ENCODE data around the gene EEF1A2.

The EEF1A2 gene

DNA sequence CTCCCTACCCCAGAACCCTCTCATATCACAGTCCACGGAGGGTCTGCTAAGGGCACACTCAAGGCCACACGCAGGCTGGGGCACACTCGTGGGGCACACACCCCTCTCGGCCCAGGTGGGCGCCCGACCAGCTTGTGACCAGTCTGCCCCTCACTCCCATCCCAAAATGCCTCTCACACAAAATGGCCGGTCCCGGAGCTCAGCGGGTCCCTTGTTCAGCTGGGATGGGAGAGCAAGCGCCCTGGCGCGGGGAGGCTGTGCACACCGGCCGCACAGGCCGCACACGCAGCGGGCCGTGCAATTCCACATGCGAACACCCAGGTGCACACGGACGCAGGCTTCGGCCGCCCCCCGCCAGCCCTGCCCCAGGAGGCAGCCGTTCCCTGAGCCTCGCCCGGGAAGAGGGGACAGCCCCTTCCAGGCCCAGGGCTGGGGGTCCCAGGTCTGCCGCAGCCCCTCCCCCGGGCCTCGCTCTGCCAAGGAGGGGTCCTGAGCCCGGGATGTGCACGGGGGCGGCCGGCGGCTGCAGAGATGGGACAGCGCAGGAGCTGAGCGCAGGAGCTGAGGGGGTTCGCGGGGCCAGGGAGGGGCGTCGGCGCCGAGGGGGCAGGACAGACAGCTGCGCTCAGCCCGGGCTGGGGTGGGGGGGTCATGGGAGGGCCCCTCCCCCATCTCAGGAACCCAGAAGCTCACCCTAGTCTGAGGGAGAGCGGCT, 27.7 kb downstream of the EEF1A2 start:
- no peak for DNase-seq (ENCODE audit: low read depth, low spot score)
- TF ChIP-seq CTCF (IDR thresholded peaks at IDR 0.05; ENCODE audit: insufficient read depth, low read length, missing control alignments): no peak
- no peak overlapping the region for H3K4me3 ChIP-seq (ENCODE audit: low read depth, low read length)
- CTCF ChIA-PET: interaction anchor here (1.0 kb wide), 1 partner anchor 162 kb away, joined by 3 read pairs; no protein-coding TSS in a partner anchor
- POLR2A ChIA-PET: no interaction called here

DNA sequence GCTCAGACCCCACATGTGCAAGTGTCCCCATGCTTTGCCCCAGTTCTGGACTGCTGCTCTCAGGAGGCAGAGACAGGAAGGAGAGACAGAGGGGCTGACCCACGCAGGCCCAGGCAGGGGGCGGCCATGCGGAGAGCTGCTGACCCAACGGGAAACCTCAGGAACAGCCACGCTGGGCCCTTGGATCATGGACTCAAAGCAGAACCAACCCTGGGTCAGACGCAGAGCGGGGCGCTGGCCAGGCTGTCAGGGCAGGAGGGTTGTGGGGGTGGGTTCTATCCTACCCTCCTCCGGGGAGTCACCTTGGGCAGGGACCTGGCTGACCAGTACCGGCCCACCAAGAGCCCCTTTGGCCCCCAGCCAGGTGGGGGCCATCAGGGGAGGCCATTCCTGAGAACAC, 28.5 kb downstream of the EEF1A2 start:
- ChIA-PET POLR2A (no interaction called here), CTCF (interaction anchor here (1.2 kb wide), 1 partner anchor 26 kb away, joined by 4 read pairs; no protein-coding TSS in a partner anchor)
- TF ChIP-seq CTCF (IDR thresholded peaks at IDR 0.05; ENCODE audit: insufficient read depth, low read length, missing control alignments): no peak
- DNase-seq (ENCODE audit: low read depth, low spot score): no peak
- H3K4me3 ChIP-seq (ENCODE audit: low read depth, low read length): no peak overlapping the region

GRCh38 chr20:63469713-63470101, 29.2 kb downstream of the EEF1A2 start:
- POLR2A ChIA-PET: no interaction called here
- DNase-seq (ENCODE audit: low read depth, low spot score): no peak
- no peak for TF ChIP-seq CTCF (IDR thresholded peaks at IDR 0.05; ENCODE audit: insufficient read depth, low read length, missing control alignments)
- no peak overlapping the region for H3K4me3 ChIP-seq (ENCODE audit: low read depth, low read length)
- CTCF ChIA-PET: interaction anchor here (1.2 kb wide), 1 partner anchor 27 kb away, joined by 4 read pairs; no protein-coding TSS in a partner anchor

DNA sequence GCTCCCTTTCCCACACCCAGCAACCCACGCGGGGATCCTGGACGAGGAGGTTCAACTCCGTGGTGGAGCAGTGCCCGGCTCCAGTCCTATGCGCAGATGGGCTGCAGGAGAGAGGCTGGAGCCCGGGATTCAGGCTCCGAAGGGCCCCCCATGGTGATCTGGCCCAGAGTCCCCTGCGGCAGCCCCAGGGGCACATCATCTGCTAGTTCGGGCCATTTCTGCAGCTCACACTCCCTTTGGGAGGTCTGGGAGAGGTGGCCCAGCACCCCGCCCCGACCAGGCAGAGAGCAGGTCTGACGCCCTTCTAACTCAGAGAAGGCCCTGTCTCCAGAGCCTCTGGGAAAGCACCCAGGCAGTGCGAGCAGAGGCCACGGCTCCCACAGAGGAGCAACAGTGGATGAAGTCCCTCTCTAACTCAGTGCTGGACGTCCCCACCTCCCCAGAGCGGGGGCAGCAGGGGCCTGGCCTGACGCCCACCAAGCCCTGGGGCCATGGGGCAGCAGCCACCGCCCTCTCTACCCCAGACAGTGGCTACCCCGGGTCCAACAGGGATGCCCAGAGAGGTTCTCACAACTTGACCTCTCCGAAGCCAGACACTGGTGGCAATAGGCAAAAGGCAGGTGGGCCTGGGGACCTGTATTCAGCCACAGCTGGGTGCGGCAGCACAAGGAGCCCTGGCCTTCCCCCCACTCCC, 29.7 kb downstream of the EEF1A2 start:
- CTCF ChIA-PET: no interaction called here
- no peak for DNase-seq (ENCODE audit: low read depth, low spot score)
- TF ChIP-seq CTCF (IDR thresholded peaks at IDR 0.05; ENCODE audit: insufficient read depth, low read length, missing control alignments): no peak
- POLR2A ChIA-PET: no interaction called here
- no peak overlapping the region for H3K4me3 ChIP-seq (ENCODE audit: low read depth, low read length)

DNA sequence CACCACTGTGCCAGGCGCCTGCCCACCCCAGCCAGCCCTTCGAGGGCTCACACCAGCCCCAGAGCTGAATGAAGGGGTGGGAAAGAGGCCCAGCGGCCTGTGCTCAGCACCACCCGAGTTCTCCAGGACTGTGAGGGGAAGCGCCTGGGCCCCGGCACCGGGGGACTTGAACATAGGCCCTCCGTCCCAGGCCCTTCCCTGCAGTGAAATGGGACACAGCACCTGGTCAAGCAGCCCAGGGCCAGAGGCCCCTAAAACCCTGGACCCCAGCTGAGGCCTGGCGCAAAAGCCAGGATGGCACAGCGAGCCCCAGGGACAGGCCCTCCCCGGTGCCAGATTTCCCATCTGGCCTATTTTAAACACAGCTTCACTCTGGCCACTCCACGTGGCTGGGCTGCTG, 30.5 kb downstream of the EEF1A2 start:
- no peak overlapping the region for H3K4me3 ChIP-seq (ENCODE audit: low read depth, low read length)
- ChIA-PET POLR2A (no interaction called here), CTCF (no interaction called here)
- DNase-seq (ENCODE audit: low read depth, low spot score): no peak
- TF ChIP-seq CTCF (IDR thresholded peaks at IDR 0.05; ENCODE audit: insufficient read depth, low read length, missing control alignments): no peak

- ChIA-PET CTCF (interaction anchor here (1.5 kb wide), 1 partner anchor 29 kb away, joined by 4 read pairs; no protein-coding TSS in a partner anchor), POLR2A (no interaction called here)
- TF ChIP-seq CTCF (IDR thresholded peaks at IDR 0.05; ENCODE audit: insufficient read depth, low read length, missing control alignments): no peak
- no peak for DNase-seq (ENCODE audit: low read depth, low spot score)
- no peak overlapping the region for H3K4me3 ChIP-seq (ENCODE audit: low read depth, low read length)
These were observed 31.4 kb downstream of the EEF1A2 start for GRCh38 chr20:63467294-63468083.
